NCI-H345 treated with DMSO at 0.1 percent for 48 hours (cell line): ENCODE data around the gene HSD17B12.
A peak's percentile ranks its signal among the peaks of the same experiment; 100 is the strongest.

Source experiments
- DNase-seq: peaks from one replicate; lab custom pipeline; 2025; ENCODE audit not compliant: unreplicated experiment; lab: John Stamatoyannopoulos, UW

HSD17B12 gene

GRCh38 chr11:43856993-43857392 is 176.5 kb downstream of the HSD17B12 start:
- DNase-seq = no peak

DNA sequence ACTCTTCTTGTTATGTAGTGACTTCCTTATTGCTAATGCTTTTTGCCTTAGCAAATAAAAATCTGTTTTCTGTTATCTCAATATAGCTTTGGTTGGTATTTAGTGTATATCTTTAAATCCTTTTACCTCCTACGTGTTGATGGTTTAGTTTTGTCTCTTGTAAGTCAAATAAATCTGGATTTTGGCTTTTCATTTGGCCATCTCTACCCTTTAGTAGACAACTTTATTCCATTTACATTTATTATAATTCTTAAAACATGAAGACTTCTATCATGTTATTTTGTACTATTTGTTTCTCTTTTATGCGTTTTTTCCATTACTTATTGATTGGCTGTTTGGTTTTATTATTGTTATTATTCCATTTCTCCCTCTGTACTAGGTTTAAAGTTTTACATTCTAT is 180.6 kb downstream of the HSD17B12 start:
- no peak for DNase-seq

DNA sequence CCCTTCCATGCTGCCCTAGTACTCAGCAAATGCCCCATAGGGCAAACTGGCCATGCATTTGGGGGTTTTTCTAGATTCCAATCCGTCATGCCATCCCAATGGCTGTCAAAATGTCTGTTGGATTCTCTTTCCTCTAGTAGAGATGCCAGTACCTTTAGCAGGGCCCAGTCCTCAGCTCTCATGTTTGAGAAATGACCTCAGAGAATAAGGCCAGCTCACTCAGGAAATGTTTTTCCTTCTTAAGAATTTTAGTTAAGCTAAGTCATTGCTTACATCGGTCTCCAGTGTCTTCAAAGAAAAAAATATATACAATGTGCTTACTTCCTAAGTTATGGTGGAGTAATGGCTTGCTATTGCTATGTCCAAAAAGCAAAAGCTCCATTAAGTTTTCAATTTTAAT is 186.0 kb downstream of the HSD17B12 start:
- no peak for DNase-seq

DNA sequence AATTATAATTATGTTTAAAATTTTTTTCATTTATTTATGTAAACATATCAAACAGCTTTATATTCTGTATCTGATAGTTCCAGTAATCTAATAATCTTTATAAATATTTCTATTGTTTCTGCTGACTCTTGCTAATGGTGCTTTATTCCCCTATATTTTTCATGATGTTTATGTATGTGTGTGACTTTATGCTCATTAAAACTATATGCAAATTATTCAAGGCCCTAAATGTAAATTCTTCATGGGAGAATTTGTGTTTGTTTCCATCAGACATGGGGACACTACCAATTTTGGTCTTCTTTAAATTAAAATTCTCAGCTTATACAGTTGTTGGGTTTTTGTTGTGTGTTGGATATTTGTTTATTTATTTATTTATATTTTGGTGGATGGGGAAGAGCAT is 186.4 kb downstream of the HSD17B12 start:
- no peak for DNase-seq

DNA sequence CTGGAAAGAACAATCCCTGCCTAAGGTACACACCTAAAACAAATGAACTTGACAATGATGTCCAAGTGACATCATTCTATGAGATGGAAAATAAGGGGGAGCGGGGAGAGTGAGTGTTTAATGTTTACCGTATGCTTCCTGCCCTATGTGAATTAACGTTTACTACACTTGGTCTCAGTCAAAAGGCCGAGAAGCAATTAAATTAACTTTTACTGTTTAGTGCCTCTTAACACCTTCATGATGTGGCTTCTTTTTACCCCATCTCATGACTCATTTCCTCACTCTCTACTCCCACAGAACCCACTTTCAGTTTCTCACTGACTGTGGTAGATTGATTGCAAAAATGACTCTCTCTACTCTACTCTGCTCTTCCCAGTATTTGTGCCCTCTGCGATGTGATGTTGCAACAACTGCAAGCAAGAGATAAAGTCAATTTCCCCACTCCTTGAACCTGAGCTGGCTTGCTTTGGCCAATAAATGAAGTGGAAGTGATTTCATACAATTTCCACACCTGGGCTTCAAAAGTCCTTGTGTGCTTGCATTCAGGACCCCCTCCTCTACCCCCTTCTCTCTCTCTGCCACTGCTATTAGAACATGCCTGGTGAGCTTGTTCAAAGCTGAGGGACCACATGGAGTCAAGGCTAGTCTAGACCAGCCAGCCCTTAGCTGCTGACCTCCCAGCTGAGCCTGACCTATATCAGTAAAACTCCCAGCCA is 188.5 kb downstream of the HSD17B12 start:
- DNase-seq = no peak

DNA sequence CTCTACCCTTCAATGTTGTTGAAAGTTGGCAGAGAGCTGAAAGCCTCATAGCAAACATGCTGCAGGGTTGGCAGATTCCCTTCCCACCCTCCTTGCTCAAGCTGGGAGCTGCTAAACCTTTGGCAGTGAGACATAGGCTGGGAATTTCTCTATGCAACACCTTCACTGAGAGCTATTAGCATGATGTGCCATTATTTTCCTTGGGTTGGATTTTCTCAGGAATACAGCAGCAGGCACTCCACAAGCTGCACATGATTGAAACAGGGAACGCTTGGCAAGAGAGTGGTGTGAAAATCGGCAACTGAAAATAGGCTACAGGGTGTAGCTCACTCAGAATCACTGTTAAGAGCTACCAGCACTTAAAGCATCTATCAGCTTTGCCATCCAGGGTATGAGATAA is 190.5 kb downstream of the HSD17B12 start:
- no peak for DNase-seq

- DNase-seq = no peak
Measured at GRCh38 chr11:43872995-43873394, 192.5 kb downstream of the HSD17B12 start.

DNA sequence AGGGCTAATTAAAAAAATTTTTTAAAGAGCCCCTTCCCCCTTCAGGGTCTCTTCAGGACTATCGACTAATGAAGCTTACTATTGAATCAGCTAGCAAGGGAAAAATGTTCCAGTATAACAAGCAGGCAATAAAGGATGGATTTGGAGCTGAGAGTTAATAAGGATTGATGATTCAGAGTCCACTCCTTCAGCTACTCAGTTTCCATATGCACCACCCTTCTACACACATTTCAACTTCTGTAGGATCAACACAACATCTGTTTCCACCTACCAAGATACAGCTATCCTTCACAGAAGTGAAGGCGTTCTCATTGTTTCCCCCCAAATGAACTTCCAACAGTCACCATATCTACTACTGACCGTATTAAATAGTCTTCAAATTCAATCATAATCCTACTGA is 193.5 kb downstream of the HSD17B12 start:
- DNase-seq = no peak

GRCh38 chr11:43874738-43875137 is 194.2 kb downstream of the HSD17B12 start:
- DNase-seq = no peak

DNA sequence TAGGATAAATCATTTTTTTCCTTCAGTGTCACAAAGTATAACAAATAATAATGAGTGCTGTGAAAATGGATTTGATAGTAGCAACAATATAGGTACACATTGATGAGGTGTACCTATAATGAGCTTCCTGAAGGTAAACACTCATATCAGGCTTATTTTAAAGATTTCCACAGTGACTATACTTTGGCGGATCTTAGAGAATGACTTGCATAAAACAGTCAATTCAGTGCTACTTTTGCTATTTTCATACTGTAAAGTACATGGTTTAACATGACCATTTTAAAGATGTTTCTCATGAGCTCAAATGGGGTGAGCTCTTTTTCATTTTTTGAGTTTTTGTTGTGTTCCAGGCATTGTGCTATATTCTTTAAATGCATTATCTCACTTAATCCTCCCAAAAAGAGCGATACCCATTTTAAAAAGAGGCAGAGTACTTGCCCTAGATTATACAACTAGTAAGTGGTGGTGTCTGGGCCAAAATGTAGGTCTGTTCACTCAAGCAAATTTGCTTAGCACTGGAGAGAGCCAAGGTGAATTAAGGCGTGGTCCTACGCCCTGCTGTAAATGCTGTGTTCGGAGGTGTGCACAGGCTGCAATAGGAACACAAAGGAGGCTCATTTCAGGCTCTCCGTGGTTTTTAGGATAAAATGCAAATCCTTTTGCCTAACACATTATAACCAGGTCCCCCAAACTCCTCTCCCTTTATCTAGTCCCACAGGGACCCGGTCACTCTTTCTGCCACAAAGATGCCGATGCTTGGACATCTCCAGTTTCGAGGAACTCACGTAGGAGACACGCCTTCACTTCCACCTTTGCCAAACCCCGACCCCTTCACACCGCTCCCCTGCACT is 199.5 kb downstream of the HSD17B12 start:
- DNase-seq = no peak

DNA sequence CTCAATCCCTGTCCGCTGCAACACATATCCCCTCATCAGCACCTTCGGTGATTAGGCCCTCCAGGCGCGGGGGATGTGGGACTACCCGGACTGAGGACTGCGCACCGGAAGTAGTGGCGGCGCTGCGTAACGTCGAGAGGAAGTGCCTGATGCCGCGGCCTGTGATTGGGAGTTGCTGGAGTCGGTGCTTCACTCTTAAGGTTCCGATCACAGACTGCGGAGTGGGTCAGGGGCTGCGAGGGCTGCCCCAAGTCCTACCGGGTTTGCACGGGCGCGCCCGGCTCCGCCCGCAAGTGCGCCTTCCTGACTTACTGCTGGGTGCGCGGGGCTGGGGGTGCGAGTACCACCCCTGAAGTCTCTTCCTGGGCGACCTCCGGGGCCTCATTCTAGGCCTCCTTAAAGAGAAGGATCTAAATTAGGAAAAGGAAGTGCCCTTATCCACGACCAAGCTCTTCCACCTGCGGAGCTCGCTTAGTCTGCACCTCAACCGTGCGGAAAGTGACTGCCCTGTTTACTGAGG is 200.2 kb downstream of the HSD17B12 start, which contains the start of gene ALKBH3:
Gene ALKBH3 (plus strand): TSS at position 192 of the 520 bp plus-strand sequence. CDS start 1,822 bp downstream, outside the sequence.
- peak; percentile 62 for DNase-seq

DNA sequence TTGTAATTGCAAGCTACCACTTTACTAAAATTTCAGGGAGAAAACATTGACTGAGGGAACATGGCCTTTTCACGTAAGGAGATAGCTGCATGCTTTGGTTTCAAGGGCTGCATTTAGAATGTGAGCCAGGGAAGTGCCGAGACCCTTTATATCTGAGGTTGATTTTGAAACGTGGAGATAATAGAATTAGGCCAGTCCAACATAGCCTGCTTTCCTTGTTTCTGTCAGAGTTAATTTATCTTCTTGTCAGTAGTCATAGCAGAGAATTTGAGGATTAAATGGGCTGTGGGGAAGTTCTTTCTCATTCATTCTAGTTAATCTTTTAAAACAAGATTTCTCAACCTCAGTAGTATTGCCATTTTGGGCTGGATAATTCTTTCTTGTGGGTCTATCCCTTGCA is 212.3 kb downstream of the HSD17B12 start:
- no peak for DNase-seq

DNA sequence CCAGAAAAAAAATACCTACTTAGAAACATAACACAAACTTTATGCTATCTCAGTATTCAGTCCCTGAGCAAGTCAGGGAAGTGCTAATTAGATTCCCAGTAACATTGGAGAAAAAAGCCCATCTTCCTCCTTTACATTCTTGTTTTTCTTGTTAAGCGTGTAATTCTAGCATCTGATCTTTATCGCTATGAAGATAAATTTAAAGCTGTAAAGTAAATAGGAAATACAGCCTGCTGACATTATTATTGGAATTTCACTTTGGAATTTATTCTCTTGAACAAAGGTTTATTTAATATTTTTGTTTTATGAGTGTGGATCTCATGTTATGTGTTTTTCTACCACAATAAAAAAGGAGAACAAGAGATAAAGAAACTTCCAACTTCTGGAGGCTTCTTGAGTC is 214.0 kb downstream of the HSD17B12 start:
- no peak for DNase-seq

GRCh38 chr11:43895601-43896000 is 215.1 kb downstream of the HSD17B12 start:
- DNase-seq = no peak

DNA sequence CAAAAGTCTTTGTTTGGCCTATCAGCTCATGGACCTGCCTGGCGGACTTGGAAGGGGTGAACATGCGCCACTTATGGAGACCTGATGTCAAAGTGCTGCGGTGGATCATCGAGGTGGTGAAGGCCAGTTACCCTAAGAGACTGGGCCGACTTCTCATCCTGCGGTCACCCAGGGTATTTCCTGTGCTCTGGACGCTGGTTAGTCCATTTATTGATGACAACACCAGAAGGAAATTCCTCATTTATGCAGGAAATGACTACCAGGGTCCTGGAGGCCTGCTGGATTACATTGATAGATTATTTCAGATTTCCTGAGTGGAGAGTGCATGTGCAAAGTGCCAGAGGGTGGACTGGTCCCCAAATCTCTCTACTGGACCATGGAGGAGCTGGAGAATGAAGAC is 218.0 kb downstream of the HSD17B12 start:
- no peak for DNase-seq

GRCh38 chr11:43899094-43899493 is 218.6 kb downstream of the HSD17B12 start:
- DNase-seq = no peak

DNA sequence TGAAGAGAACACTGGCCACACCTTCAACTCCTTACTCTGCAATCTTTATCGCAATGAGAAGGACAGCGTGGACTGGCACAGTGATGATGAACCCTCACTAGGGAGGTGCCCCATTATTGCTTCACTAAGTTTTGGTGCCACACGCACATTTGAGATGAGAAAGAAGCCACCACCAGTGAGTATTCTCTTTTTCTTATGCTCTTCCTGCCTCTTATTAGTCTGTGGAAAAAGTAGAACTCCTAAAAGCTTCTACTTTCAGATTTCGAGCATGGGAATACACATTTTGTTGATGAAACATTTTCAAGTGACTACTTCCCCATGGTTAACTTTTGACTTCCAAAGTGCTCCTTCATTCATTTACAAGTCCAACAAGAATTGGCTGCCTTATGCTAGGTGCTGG is 221.0 kb downstream of the HSD17B12 start:
- DNase-seq = no peak

- DNase-seq = no peak
Measured at GRCh38 chr11:43903078-43903477, 222.5 kb downstream of the HSD17B12 start.

- no peak for DNase-seq
Measured at GRCh38 chr11:43903969-43904368, 223.4 kb downstream of the HSD17B12 start.

- DNase-seq = no peak
Measured at GRCh38 chr11:43904742-43905535, 224.4 kb downstream of the HSD17B12 start.

DNA sequence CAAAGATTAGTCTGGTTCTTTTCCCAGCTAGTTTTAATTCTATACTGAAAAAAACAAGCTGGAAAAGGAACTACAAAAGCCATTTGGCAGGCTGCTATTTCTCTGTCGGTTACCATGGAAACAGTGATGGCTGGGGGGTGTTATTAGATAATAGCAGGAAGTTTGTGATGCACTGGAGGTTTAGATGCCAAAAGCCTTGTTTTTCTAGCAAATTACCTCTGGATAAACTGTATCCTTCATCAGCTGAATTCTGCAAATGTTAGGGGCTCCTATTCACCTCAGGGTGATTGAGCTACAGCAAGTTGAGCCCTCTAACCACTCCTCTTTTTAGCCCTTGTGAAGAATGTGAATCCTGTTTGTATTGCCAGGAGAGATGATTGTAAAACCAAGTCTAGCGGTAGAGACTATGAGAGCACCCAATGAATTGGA is 225.3 kb downstream of the HSD17B12 start:
- no peak for DNase-seq
